OCI-LY7 (cell line): ENCODE data around the gene AGBL1. TPM values are rescaled to one million over a fixed set of nuclear protein-coding genes. Genes with fewer than 3 reads are reported as not detected.

Source experiments
- BruUV-seq: library from RNA; stranded (reverse); fragments of 400-500 nt; replicated peaks from 2 replicates; lab custom pipeline; 2021; lab: Mats Ljungman, UMichigan
- CTCF ChIA-PET: fragments of 300-600 bp; sonication (Branson Sonifier 250); formaldehyde crosslinking; loops from one replicate; lab custom pipeline; 2022; ENCODE audit warnings: antibody characterized with exemption; ENCODE audit not compliant: unreplicated experiment; lab: Charles Lee
- POLR2A ChIA-PET: fragments of 300-600 bp; sonication (Branson Sonifier 250); formaldehyde crosslinking; loops from one replicate; lab custom pipeline; 2022; ENCODE audit warnings: antibody characterized with exemption; lab: Charles Lee
- DNase-seq: peaks from one replicate; pipeline ENCODE4 v3.0.0-alpha.2; 2015; ENCODE audit warnings: low spot score
- H2AFZ ChIP-seq: fragments of 200-600 bp; sonication (generic), shearing (Covaris generic); 2 replicates; pipeline ENCODE4 v1.6.1; 2014; ENCODE audit warnings: mild to moderate bottlenecking, antibody characterized with exemption, low read length, moderate library complexity
- H3K27ac ChIP-seq: fragments of 200-600 bp; sonication (generic); 2 replicates; pipeline ENCODE4 v1.5.1; 2014; ENCODE audit warnings: mixed run types, low read depth, mild to moderate bottlenecking, moderate library complexity, low read length, inconsistent platforms; ENCODE audit not compliant: poor library complexity, severe bottlenecking
- H3K36me3 ChIP-seq: fragments of 200-600 bp; sonication (generic); 2 replicates; pipeline ENCODE4 v1.6.1; 2014; ENCODE audit warnings: mild to moderate bottlenecking, antibody characterized with exemption, low read length, moderate library complexity, mixed read lengths; ENCODE audit not compliant: insufficient read depth
- H3K4me1 ChIP-seq: fragments of 200-600 bp; sonication (generic); 2 replicates; pipeline ENCODE4 v1.5.1; 2014; ENCODE audit warnings: mild to moderate bottlenecking, low read length; ENCODE audit not compliant: insufficient read depth, poor library complexity, severe bottlenecking
- H3K4me2 ChIP-seq: fragments of 200-600 bp; sonication (generic); 2 replicates; pipeline ENCODE4 v1.6.1; 2014; ENCODE audit warnings: mild to moderate bottlenecking, low read length
- H3K4me3 ChIP-seq: fragments of 200-600 bp; sonication (generic); 2 replicates; pipeline ENCODE4 v1.5.1; 2014; ENCODE audit warnings: mild to moderate bottlenecking, low read depth, low read length; ENCODE audit not compliant: poor library complexity, severe bottlenecking
- H3K79me2 ChIP-seq: fragments of 200-600 bp; sonication (generic); 2 replicates; pipeline ENCODE4 v1.6.1; 2016; ENCODE audit warnings: low read depth, mild to moderate bottlenecking, low read length, moderate library complexity, mixed read lengths; ENCODE audit not compliant: insufficient read depth
- H3K9me2 ChIP-seq: fragments of 200-600 bp; sonication (generic); 2 replicates; pipeline ENCODE4 v1.6.1; 2016; ENCODE audit warnings: mild to moderate bottlenecking, low read length, mixed read lengths; ENCODE audit not compliant: insufficient read depth
- H3K9me3 ChIP-seq: fragments of 200-600 bp; sonication (generic); 2 replicates; pipeline ENCODE4 v1.6.1; 2014; ENCODE audit warnings: mild to moderate bottlenecking, mixed run types, low read length, mixed read lengths
- H4K20me1 ChIP-seq: fragments of 200-600 bp; sonication (generic); 2 replicates; pipeline ENCODE4 v1.6.1; 2014; ENCODE audit warnings: mild to moderate bottlenecking, antibody characterized with exemption, low read length, moderate library complexity, mixed read lengths; ENCODE audit not compliant: insufficient read depth
- CTCF ChIP-seq: fragments of 200-600 bp; sonication (generic); conservative IDR thresholded peaks from 2 replicates; pipeline ENCODE4 v1.5.1; 2014; ENCODE audit warnings: mild to moderate bottlenecking, antibody characterized with exemption, low read length, moderate library complexity, mixed read lengths
- EZH2phosphoT487 ChIP-seq: fragments of 200-600 bp; sonication (generic); IDR thresholded peaks from 2 replicates; pipeline ENCODE4 v1.6.1; 2018; ENCODE audit warnings: low read depth, borderline replicate concordance, mild to moderate bottlenecking, mixed run types, antibody characterized with exemption, low read length, moderate library complexity, mixed read lengths
- intact Hi-C: fragments of 100-400 bp; cut with micrococcal nuclease; formaldehyde crosslinking; loops from one replicate; pipeline ENCODE4 v1.10.0; 2022; ENCODE audit not compliant: unreplicated experiment
- total RNA-seq, 2 experiments: library from RNA; depleted of rRNA in 1 of 2; stranded (reverse); fragments of >200 nt in 1 of 2; shearing (Covaris generic) in 1 of 2; gene quantifications; 2 replicates each; pipeline ENCODE4 v1.2.3, GENCODE V29; 2014 to 2022

The AGBL1 gene
- total RNA-seq, 2 experiments from 2014 or later: not detected

GRCh38 chr15:86932456-86932855 lies 852.8 kb downstream of the AGBL1 start:
- no peak overlapping the region for H3K27ac ChIP-seq
- no peak overlapping the region for H2AFZ ChIP-seq
- POLR2A ChIA-PET: no interaction called here
- H4K20me1 ChIP-seq: no peaks in the 10 kb centered on the region
- intact Hi-C loops: no loop called here
- H3K4me1 ChIP-seq: no peaks in the 10 kb centered on the region
- H3K4me3 ChIP-seq: no peak overlapping the region
- no peaks in the 10 kb centered on the region for H3K9me3 ChIP-seq
- no peaks in the 10 kb centered on the region for H3K36me3 ChIP-seq
- H3K79me2 ChIP-seq: no peaks in the 10 kb centered on the region
- H3K4me2 ChIP-seq: no peak overlapping the region
- CTCF ChIA-PET: no interaction called here
- no TSS peak for BruUV-seq
- DNase-seq: no peak
- TF ChIP-seq CTCF (no peak), EZH2phosphoT487 (no peak)
- no peaks in the 10 kb centered on the region for H3K9me2 ChIP-seq

- no TSS peak for BruUV-seq
- Histone ChIP-seq H2AFZ (no peak overlapping the region), H3K79me2 (no peaks in the 10 kb centered on the region), H3K4me1 (no peaks in the 10 kb centered on the region), H4K20me1 (no peaks in the 10 kb centered on the region), H3K36me3 (no peaks in the 10 kb centered on the region), H3K4me2 (no peak overlapping the region), H3K9me3 (no peaks in the 10 kb centered on the region), H3K9me2 (no peaks in the 10 kb centered on the region), H3K4me3 (no peak overlapping the region), H3K27ac (no peak overlapping the region)
- TF ChIP-seq CTCF (no peak), EZH2phosphoT487 (no peak)
- ChIA-PET POLR2A (no interaction called here), CTCF (no interaction called here)
- intact Hi-C loops: no loop called here
- no peak for DNase-seq
These were observed 856.2 kb downstream of the AGBL1 start for GRCh38 chr15:86935841-86936240.

GRCh38 chr15:86942285-86942684 lies 862.6 kb downstream of the AGBL1 start:
- H3K4me3 ChIP-seq: no peak overlapping the region
- H3K4me2 ChIP-seq: no peak overlapping the region
- no peaks in the 10 kb centered on the region for H4K20me1 ChIP-seq
- no peak overlapping the region for H2AFZ ChIP-seq
- CTCF ChIA-PET: no interaction called here
- no TSS peak for BruUV-seq
- intact Hi-C loops: no loop called here
- H3K36me3 ChIP-seq: no peaks in the 10 kb centered on the region
- no peaks in the 10 kb centered on the region for H3K9me2 ChIP-seq
- POLR2A ChIA-PET: no interaction called here
- H3K79me2 ChIP-seq: no peaks in the 10 kb centered on the region
- TF ChIP-seq CTCF (no peak), EZH2phosphoT487 (no peak)
- H3K4me1 ChIP-seq: no peaks in the 10 kb centered on the region
- H3K9me3 ChIP-seq: no peaks in the 10 kb centered on the region
- DNase-seq: no peak
- no peak overlapping the region for H3K27ac ChIP-seq
